B cell (primary cell): ENCODE results near the gene DYNLT2B. TPM values are rescaled to one million over a fixed set of nuclear protein-coding genes. Genes with fewer than 3 reads are reported as not detected.
"Not testable (repeated sequence)": the region's sequence is repeated elsewhere in the genome, so short reads cannot be mapped to it uniquely, and the experiment has no call there.

Experiments used
- ATAC-seq: fragments of 200-7000 bp; cut with Tn5 transposase; one replicate; pipeline ENCODE4 v1.10.0; 2021; ENCODE audit warnings: low read depth, mild to moderate bottlenecking, moderate number of reproducible peaks, moderate library complexity
- CTCF ChIA-PET: fragments of 350-600 bp; sonication (Branson Sonifier 250); formaldehyde crosslinking; loops from one replicate; lab custom pipeline; 2021; ENCODE audit warnings: antibody characterized with exemption, inconsistent platforms; lab: Charles Lee
- POLR2A ChIA-PET: fragments of 350-600 bp; sonication (Branson Sonifier 250); formaldehyde crosslinking; loops from one replicate; lab custom pipeline; 2021; ENCODE audit warnings: antibody characterized with exemption; lab: Charles Lee
- DNase-seq: peaks from one replicate; pipeline ENCODE4 v3.0.0; 2013
- H2AFZ ChIP-seq: 2 replicates; pipeline ENCODE4 v1.6.1; 2012; ENCODE audit warnings: mild to moderate bottlenecking, low read depth, low read length; ENCODE audit not compliant: insufficient read depth, poor library complexity, severe bottlenecking
- H3K27ac ChIP-seq, 2 donors: 1 replicate in 1 of 2; 2 replicates in 1 of 2; pipeline ENCODE4 v1.5.1; 2012 to 2013; ENCODE audit warnings: low read length in 2 of 2, mild to moderate bottlenecking in 2 of 2, moderate library complexity in 1 of 2
- H3K27me3 ChIP-seq, 4 experiments: fragments of 200-600 bp in 1 of 4; sonication (generic) in 1 of 4; replicated peaks in 1 of 4; 1 replicate in 2 of 4; 2 replicates in 2 of 4; pipeline versions ENCODE4 v1.6.1 to v1.7.0; 2013 to 2016; ENCODE audit warnings: low read length in 3 of 4, mild to moderate bottlenecking in 2 of 4, mixed read lengths in 1 of 4, moderate library complexity in 1 of 4; ENCODE audit not compliant: insufficient read depth in 4 of 4, control insufficient read depth in 3 of 4; ENCODE audit errors: control extremely low read depth in 1 of 4
- H3K36me3 ChIP-seq, 2 experiments: replicated peaks in 1 of 2; 1 replicate in 1 of 2; 2 replicates in 1 of 2; pipeline versions ENCODE4 v1.6.1 to v1.7.1; 2013; ENCODE audit warnings: low read length in 1 of 2; ENCODE audit not compliant: insufficient read depth in 2 of 2, control insufficient read depth in 1 of 2; ENCODE audit errors: control extremely low read depth in 1 of 2, extremely low read depth in 1 of 2
- H3K4me1 ChIP-seq, 2 donors: fragments of 200-600 bp in 1 of 2; sonication (generic) in 1 of 2; 1 replicate in 1 of 2; 2 replicates in 1 of 2; pipeline versions ENCODE4 v1.5.1 to v1.6.1; 2013 to 2017; ENCODE audit warnings: low read length in 2 of 2; ENCODE audit not compliant: control insufficient read depth in 2 of 2, insufficient read depth in 2 of 2
- H3K4me2 ChIP-seq: replicated peaks from 2 replicates; pipeline ENCODE3; 2012; ENCODE audit warnings: mild to moderate bottlenecking, low read depth, low read length; ENCODE audit not compliant: poor library complexity, severe bottlenecking
- H3K4me3 ChIP-seq, 5 experiments: fragments of 200-600 bp in 1 of 5; sonication (generic) in 1 of 5; 1 replicate in 3 of 5; 2 replicates in 2 of 5; pipeline versions ENCODE4 v1.5.1 to v1.7.0; 2011 to 2016; ENCODE audit warnings: low read length in 4 of 5, mild to moderate bottlenecking in 4 of 5, low read depth in 2 of 5, control low read depth in 1 of 5, moderate library complexity in 1 of 5; ENCODE audit not compliant: insufficient read depth in 1 of 5; ENCODE audit errors: control extremely low read depth in 1 of 5, extremely low read depth in 1 of 5
- H3K79me2 ChIP-seq: fragments of 200-600 bp; sonication (generic); one replicate; pipeline ENCODE4 v1.6.0; 2016; ENCODE audit warnings: low read length; ENCODE audit not compliant: control insufficient read depth, insufficient read depth
- H3K9ac ChIP-seq: fragments of 200-600 bp; sonication (generic); 2 replicates; pipeline ENCODE4 v1.6.1; 2017; ENCODE audit warnings: mild to moderate bottlenecking, low read length, moderate library complexity
- H3K9me3 ChIP-seq, 3 donors: one replicate each; pipeline versions ENCODE4 v1.6.1 to v1.7.1; 2013; ENCODE audit warnings: low read length in 2 of 3; ENCODE audit not compliant: control insufficient read depth in 2 of 3, insufficient read depth in 1 of 3; ENCODE audit errors: control extremely low read depth in 1 of 3
- H4K20me1 ChIP-seq: 2 replicates; pipeline ENCODE4 v1.6.0; 2012; ENCODE audit warnings: mild to moderate bottlenecking, low read length; ENCODE audit not compliant: insufficient read depth, control insufficient read depth, poor library complexity, severe bottlenecking
- H3K27ac Mint-ChIP-seq: one replicate; pipeline ENCODE4 v1.8.0; 2021; ENCODE audit warnings: mixed read lengths
- H3K27me3 Mint-ChIP-seq: one replicate; pipeline ENCODE4 v1.8.0; 2021; ENCODE audit warnings: mixed read lengths
- H3K4me1 Mint-ChIP-seq: one replicate; pipeline ENCODE4 v1.8.0; 2021; ENCODE audit warnings: mixed read lengths
- H3K4me3 Mint-ChIP-seq: one replicate; pipeline ENCODE4 v1.8.0; 2021; ENCODE audit warnings: mixed read lengths
- H3K9me3 Mint-ChIP-seq: one replicate; pipeline ENCODE4 v1.8.0; 2022; ENCODE audit warnings: mixed read lengths; ENCODE audit not compliant: insufficient read depth
- CTCF ChIP-seq: fragments of 200-600 bp; IDR thresholded peaks from one replicate; pipeline ENCODE4 v1.8.0; 2022; ENCODE audit warnings: antibody characterized with exemption, mild to moderate bottlenecking
- EZH2 ChIP-seq: IDR thresholded peaks from 2 replicates; pipeline ENCODE4 v1.6.1; 2012; ENCODE audit warnings: borderline replicate concordance, low read depth, mild to moderate bottlenecking, moderate library complexity, low read length; ENCODE audit not compliant: insufficient read depth, poor library complexity, severe bottlenecking
- WGBS: methylation state at CpG from one replicate; pipeline ENCODE4 v1.1.5; 2013; ENCODE audit warnings: missing lambda C conversion rate; ENCODE audit not compliant: insufficient coverage; 5-methylcytosine and 5-hydroxymethylcytosine counted together
- intact Hi-C: fragments of 100-400 bp; cut with micrococcal nuclease; formaldehyde crosslinking; loops from one replicate; pipeline ENCODE4 v1.10.0; 2022
- polyA plus RNA-seq: library from polyadenylated mRNA; depleted of rRNA; stranded (reverse); fragments of >200 nt; gene quantifications from 2 replicates; pipeline ENCODE4 v1.2.3, GENCODE V29; 2012
- total RNA-seq, 2 donors: library from RNA; stranded (reverse); fragments of 120-200 nt in 1 of 2; gene quantifications; 1 replicate in 1 of 2; 2 replicates in 1 of 2; pipeline versions ENCODE4 v1.2.3 to v1.2.4, GENCODE V29; 2013 to 2022

Gene DYNLT2B
- total and polyA plus RNA-seq, 2 donors (not counting 1 experiment from before 2014, with no cell fraction given): 5.2 to 6.5 TPM

- Mint-ChIP-seq H3K4me3 (no peak overlapping the region), H3K4me1 (no peaks in the 10 kb centered on the region), H3K27me3 (no peaks in the 10 kb centered on the region), H3K9me3 (no peaks in the 10 kb centered on the region), H3K27ac (no peak overlapping the region)
- no peak overlapping the region for H3K4me3 ChIP-seq
- no peaks in the 10 kb centered on the region for H3K27me3 ChIP-seq
- H3K27ac ChIP-seq: no peak overlapping the region
- intact Hi-C loops: no loop called here
- no peak for DNase-seq
- no peak overlapping the region for H3K4me2 ChIP-seq
- POLR2A ChIA-PET: interaction anchor here (0.6 kb wide), 1 partner anchor 17 kb away, joined by 3 read pairs; no protein-coding TSS in a partner anchor
- H3K9ac ChIP-seq: no peak overlapping the region
- no peaks in the 10 kb centered on the region for H4K20me1 ChIP-seq
- TF ChIP-seq CTCF (no peak), EZH2 (no peak)
- no peak overlapping the region for H2AFZ ChIP-seq
- no peak for ATAC-seq
- H3K36me3 ChIP-seq: peaks cover 11 to 65% of the 10 kb centered on the region in 2 experiments
- H3K4me1 ChIP-seq: no peaks in the 10 kb centered on the region
- no peaks in the 10 kb centered on the region for H3K79me2 ChIP-seq
- 94% methylated on average over 4 of the region's 7 CpGs for WGBS
- H3K9me3 ChIP-seq: no peaks in the 10 kb centered on the region
- CTCF ChIA-PET: interaction anchor here (1.2 kb wide), 1 partner anchor 17 kb away, joined by 4 read pairs; no protein-coding TSS in a partner anchor
Measured at GRCh38 chr3:196360586-196360985, 42.5 kb upstream of the DYNLT2B start.

GRCh38 chr3:196358540-196358939 is 40.5 kb upstream of the DYNLT2B start:
- not testable (repeated sequence) for H3K4me1 ChIP-seq, H3K4me3 Mint-ChIP-seq, H3K4me1 Mint-ChIP-seq, H3K9ac ChIP-seq, H3K27me3 ChIP-seq, DNase-seq, H3K4me3 ChIP-seq, H2AFZ ChIP-seq, H3K79me2 ChIP-seq, H3K27ac Mint-ChIP-seq, H3K9me3 ChIP-seq, H3K9me3 Mint-ChIP-seq, H4K20me1 ChIP-seq, H3K27ac ChIP-seq, H3K27me3 Mint-ChIP-seq, H3K4me2 ChIP-seq, ATAC-seq
- ChIA-PET POLR2A (interaction anchor here (0.7 kb wide), 1 partner anchor 74 kb away, joined by 4 read pairs; no protein-coding TSS in a partner anchor), CTCF (interaction anchor here (0.9 to 1.2 kb wide), 2 partner anchors 11 to 107 kb away, joined by 3 to 4 read pairs; no protein-coding TSS in a partner anchor)
- intact Hi-C loops: loop anchor here (10.0 kb wide), 1 partner anchor 104 kb away; no protein-coding TSS in a partner anchor
- WGBS: 87% methylated on average over 3 of the region's 4 CpGs
- H3K36me3 ChIP-seq: peaks cover 14 to 77% of the 10 kb centered on the region in 2 experiments
